Neural progenitor cell (in vitro differentiated cells): ENCODE results near the gene MLN. TPM values are rescaled to one million over a fixed set of nuclear protein-coding genes. Genes with fewer than 3 reads are reported as not detected.
A peak's percentile ranks its signal among the peaks of the same experiment; 100 is the strongest.

Experiments
- DNase-seq: peaks from one replicate; pipeline ENCODE4 v3.0.0-alpha.2; 2016; ENCODE audit warnings: low spot score
- H2AFZ ChIP-seq: fragments of 200-600 bp; sonication (generic); replicated peaks from 2 replicates; pipeline ENCODE4 v1.6.1; 2016; ENCODE audit warnings: antibody characterized with exemption
- H3F3A ChIP-seq: fragments of 200-600 bp; sonication (generic); 2 replicates; pipeline ENCODE4 v1.6.1; 2016; ENCODE audit warnings: antibody characterized with exemption, low read depth
- H3K27ac ChIP-seq: fragments of 200-600 bp; sonication (generic); 2 replicates; pipeline ENCODE4 v1.5.1; 2016; ENCODE audit warnings: mild to moderate bottlenecking
- H3K27me3 ChIP-seq: fragments of 200-600 bp; sonication (generic); 2 replicates; pipeline ENCODE4 v1.6.1; 2016; ENCODE audit warnings: mild to moderate bottlenecking, moderate library complexity
- H3K36me3 ChIP-seq: fragments of 200-600 bp; sonication (generic); 2 replicates; pipeline ENCODE4 v1.5.1; 2016
- H3K4me1 ChIP-seq: fragments of 200-600 bp; sonication (generic); 2 replicates; pipeline ENCODE4 v1.6.1; 2016; ENCODE audit warnings: mixed run types
- H3K4me2 ChIP-seq: fragments of 200-600 bp; sonication (generic); 2 replicates; pipeline ENCODE4 v1.6.1; 2016
- H3K4me3 ChIP-seq: fragments of 200-600 bp; sonication (generic); 2 replicates; pipeline ENCODE4 v1.5.1; 2016
- H3K79me2 ChIP-seq: fragments of 200-600 bp; sonication (generic); 2 replicates; pipeline ENCODE4 v1.6.1; 2016; ENCODE audit warnings: low read depth
- H3K9ac ChIP-seq: fragments of 200-600 bp; sonication (generic); 2 replicates; pipeline ENCODE4 v1.6.1; 2016
- H3K9me3 ChIP-seq: fragments of 200-600 bp; sonication (generic); 2 replicates; pipeline ENCODE4 v1.5.1; 2016; ENCODE audit warnings: low read depth
- H4K20me1 ChIP-seq: fragments of 200-600 bp; sonication (generic); 2 replicates; pipeline ENCODE4 v1.6.1; 2016; ENCODE audit warnings: low read depth
- H3K27ac Mint-ChIP-seq: 3 replicates; pipeline ENCODE4 v1.8.0; 2021; ENCODE audit warnings: mixed read lengths
- H3K27me3 Mint-ChIP-seq: 2 replicates; pipeline ENCODE4 v1.8.0; 2022; ENCODE audit warnings: low read depth, mild to moderate bottlenecking, inconsistent platforms, moderate library complexity, mixed read lengths; ENCODE audit not compliant: insufficient read depth
- H3K36me3 Mint-ChIP-seq: 3 replicates; pipeline ENCODE4 v1.8.0; 2021; ENCODE audit warnings: mixed read lengths
- H3K4me1 Mint-ChIP-seq: 3 replicates; pipeline ENCODE4 v1.8.0; 2021; ENCODE audit warnings: mixed read lengths
- H3K4me3 Mint-ChIP-seq: 3 replicates; pipeline ENCODE4 v1.8.0; 2021; ENCODE audit warnings: mild to moderate bottlenecking, moderate library complexity, mixed read lengths
- H3K9me3 Mint-ChIP-seq: 3 replicates; pipeline ENCODE4 v1.8.0; 2020; ENCODE audit warnings: mixed read lengths
- EZH2 ChIP-seq: fragments of 200-600 bp; sonication (generic); IDR thresholded peaks from 2 replicates; pipeline ENCODE4 v1.6.1; 2017; ENCODE audit warnings: antibody characterized with exemption, mild to moderate bottlenecking, moderate library complexity
- EZH2phosphoT487 ChIP-seq: fragments of 200-600 bp; sonication (generic); IDR thresholded peaks from 2 replicates; pipeline ENCODE4 v1.6.1; 2017; ENCODE audit warnings: antibody characterized with exemption
- total RNA-seq: library from RNA; depleted of rRNA; stranded (reverse); fragments of >200 nt; gene quantifications from 2 replicates; pipeline ENCODE4 v1.2.3, GENCODE V29; 2015; ENCODE audit warnings: low replicate concordance
- TF ChIP-seq, protein P1 (sequence below): fragments of 200-600 bp; sonication (generic); IDR thresholded peaks from 2 replicates; pipeline ENCODE4 v1.5.1; 2017; ENCODE audit warnings: antibody characterized with exemption, mild to moderate bottlenecking

The MLN gene
- total RNA-seq, 1 donor from 2014 or later = not detected

GRCh38 chr6:33841070-33841469 is 37.3 kb upstream of the MLN start:
- Histone ChIP-seq H3K4me1 (peaks cover 7% of the 10 kb centered on the region), H2AFZ (no peak overlapping the region), H3K79me2 (no peaks in the 10 kb centered on the region), H3K4me3 (no peak overlapping the region), H3K4me2 (no peak overlapping the region), H4K20me1 (no peaks in the 10 kb centered on the region), H3K27me3 (no peaks in the 10 kb centered on the region), H3K9me3 (no peaks in the 10 kb centered on the region), H3K36me3 (no peaks in the 10 kb centered on the region), H3K9ac (no peak overlapping the region), H3K27ac (no peak overlapping the region), H3F3A (no peaks in the 10 kb centered on the region)
- Mint-ChIP-seq H3K4me1 (peaks cover 53% of the 10 kb centered on the region), H3K27ac (no peak overlapping the region), H3K9me3 (no peaks in the 10 kb centered on the region), H3K4me3 (no peak overlapping the region), H3K27me3 (peaks cover 8% of the 10 kb centered on the region), H3K36me3 (no peaks in the 10 kb centered on the region)
- DNase-seq = no peak
- TF ChIP-seq EZH2 (no peak), EZH2phosphoT487 (no peak)
- TF ChIP-seq, protein P1, sequence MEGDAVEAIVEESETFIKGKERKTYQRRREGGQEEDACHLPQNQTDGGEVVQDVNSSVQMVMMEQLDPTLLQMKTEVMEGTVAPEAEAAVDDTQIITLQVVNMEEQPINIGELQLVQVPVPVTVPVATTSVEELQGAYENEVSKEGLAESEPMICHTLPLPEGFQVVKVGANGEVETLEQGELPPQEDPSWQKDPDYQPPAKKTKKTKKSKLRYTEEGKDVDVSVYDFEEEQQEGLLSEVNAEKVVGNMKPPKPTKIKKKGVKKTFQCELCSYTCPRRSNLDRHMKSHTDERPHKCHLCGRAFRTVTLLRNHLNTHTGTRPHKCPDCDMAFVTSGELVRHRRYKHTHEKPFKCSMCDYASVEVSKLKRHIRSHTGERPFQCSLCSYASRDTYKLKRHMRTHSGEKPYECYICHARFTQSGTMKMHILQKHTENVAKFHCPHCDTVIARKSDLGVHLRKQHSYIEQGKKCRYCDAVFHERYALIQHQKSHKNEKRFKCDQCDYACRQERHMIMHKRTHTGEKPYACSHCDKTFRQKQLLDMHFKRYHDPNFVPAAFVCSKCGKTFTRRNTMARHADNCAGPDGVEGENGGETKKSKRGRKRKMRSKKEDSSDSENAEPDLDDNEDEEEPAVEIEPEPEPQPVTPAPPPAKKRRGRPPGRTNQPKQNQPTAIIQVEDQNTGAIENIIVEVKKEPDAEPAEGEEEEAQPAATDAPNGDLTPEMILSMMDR = no peak

DNA sequence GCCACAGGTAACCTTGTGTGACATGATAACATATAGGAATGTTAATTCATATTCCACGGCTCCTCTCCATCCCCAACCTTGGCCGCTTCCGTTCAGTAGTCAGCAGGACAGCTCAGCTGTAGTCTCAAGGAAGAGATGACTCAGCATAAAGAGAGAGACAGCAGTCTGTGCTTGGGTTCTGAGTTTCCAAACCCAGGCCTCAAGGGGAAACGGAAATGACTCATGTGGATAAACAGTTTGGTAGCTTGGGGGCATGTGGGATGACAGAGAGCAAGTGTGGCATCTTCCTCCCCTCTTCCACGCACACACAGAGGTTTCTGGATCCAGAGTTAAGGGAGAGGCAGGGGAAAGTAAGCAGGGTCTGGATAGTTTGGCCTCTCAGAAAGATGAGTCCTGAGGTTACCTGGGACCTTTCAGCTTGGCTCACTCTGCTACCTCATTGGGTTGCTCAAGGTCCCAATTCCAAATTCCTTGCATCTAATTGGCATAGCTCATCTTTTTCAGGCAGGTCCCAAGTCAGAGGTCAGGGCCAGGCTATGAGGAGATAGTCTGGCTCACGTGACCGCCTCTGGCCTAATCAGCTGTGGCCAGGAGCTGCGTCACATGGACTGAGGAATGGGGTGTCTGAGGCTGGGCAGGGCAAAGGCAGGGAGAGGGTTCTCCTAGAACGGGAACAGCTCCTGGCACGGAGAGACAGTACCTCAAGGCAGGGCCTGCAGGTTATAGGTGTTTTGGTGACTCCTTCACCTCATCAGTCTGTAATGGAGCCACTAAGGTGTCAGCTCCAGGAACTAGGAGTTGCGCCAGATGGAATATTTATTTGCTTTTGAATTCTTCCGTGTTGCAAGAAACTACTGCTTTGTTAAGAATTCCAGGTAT is 36.5 kb upstream of the MLN start:
- no peak overlapping the region for H3K27ac ChIP-seq
- Mint-ChIP-seq H3K4me1 (peaks cover 53% of the 10 kb centered on the region), H3K27me3 (peaks cover 14% of the 10 kb centered on the region), H3K27ac (peak overlapping the region; percentile 93), H3K9me3 (no peaks in the 10 kb centered on the region), H3K36me3 (no peaks in the 10 kb centered on the region), H3K4me3 (no peak overlapping the region)
- TF ChIP-seq, protein P1 = no peak
- TF ChIP-seq EZH2 (no peak), EZH2phosphoT487 (no peak)
- H3K27me3 ChIP-seq = no peaks in the 10 kb centered on the region
- no peaks in the 10 kb centered on the region for H3K79me2 ChIP-seq
- no peak for DNase-seq
- no peak overlapping the region for H2AFZ ChIP-seq
- H3K4me3 ChIP-seq = no peak overlapping the region
- H3K9me3 ChIP-seq = no peaks in the 10 kb centered on the region
- H3F3A ChIP-seq = no peaks in the 10 kb centered on the region
- H3K4me1 ChIP-seq = peaks cover 7% of the 10 kb centered on the region
- H3K4me2 ChIP-seq = no peak overlapping the region
- no peaks in the 10 kb centered on the region for H4K20me1 ChIP-seq
- H3K9ac ChIP-seq = no peak overlapping the region
- H3K36me3 ChIP-seq = no peaks in the 10 kb centered on the region

- H3K4me2 ChIP-seq = no peak overlapping the region
- H3K27ac ChIP-seq = no peak overlapping the region
- H3K9ac ChIP-seq = no peak overlapping the region
- no peak for TF ChIP-seq EZH2
- no peak for TF ChIP-seq EZH2phosphoT487
- TF ChIP-seq, protein P1 = no peak
- Mint-ChIP-seq H3K27me3 (peaks cover 15% of the 10 kb centered on the region), H3K4me1 (peaks cover 53% of the 10 kb centered on the region), H3K4me3 (no peak overlapping the region), H3K9me3 (no peaks in the 10 kb centered on the region), H3K36me3 (no peaks in the 10 kb centered on the region), H3K27ac (peak overlapping the region; percentile 47)
- H3K36me3 ChIP-seq = no peaks in the 10 kb centered on the region
- H2AFZ ChIP-seq = peak overlapping the region; percentile 62
- H3K9me3 ChIP-seq = no peaks in the 10 kb centered on the region
- H3K4me1 ChIP-seq = peaks cover 7% of the 10 kb centered on the region
- no peak overlapping the region for H3K4me3 ChIP-seq
- H4K20me1 ChIP-seq = no peaks in the 10 kb centered on the region
- no peaks in the 10 kb centered on the region for H3K27me3 ChIP-seq
- H3K79me2 ChIP-seq = no peaks in the 10 kb centered on the region
- no peak for DNase-seq
- no peaks in the 10 kb centered on the region for H3F3A ChIP-seq
Observed at GRCh38 chr6:33839399-33840047, 35.7 kb upstream of the MLN start.
